SK-N-SH (cell line): ENCODE data around the gene NADK. TPM values are rescaled to one million over a fixed set of nuclear protein-coding genes. Genes with fewer than 3 reads are reported as not detected.

Experiments used
- CTCF ChIA-PET: fragments of 300-600, 350-600 bp; formaldehyde crosslinking; extraction: SDS; loops from one replicate; lab custom pipeline; 2021; lab: Yijun Ruan, JAX
- POLR2A ChIA-PET: fragments of 350-600 bp; sonication (Branson Sonifier 250); formaldehyde crosslinking; extraction: SDS; loops from one replicate; lab custom pipeline; 2020; ENCODE audit warnings: antibody characterized with exemption, inconsistent platforms; lab: Yijun Ruan, JAX
- DNase-seq: peaks from one replicate; pipeline ENCODE4 v3.0.0; 2012
- H2AFZ ChIP-seq: fragments of 200-600 bp; sonication (generic); 2 replicates; pipeline ENCODE4 v1.8.1; 2016; ENCODE audit warnings: antibody characterized with exemption, mild to moderate bottlenecking, low read depth
- H3F3A ChIP-seq: fragments of 200-600 bp; sonication (generic); replicated peaks from 2 replicates; pipeline ENCODE3; 2016; ENCODE audit warnings: antibody characterized with exemption, mild to moderate bottlenecking; ENCODE audit not compliant: insufficient read depth
- H3K27ac ChIP-seq, 2 experiments: fragments of 200-500 bp in 1 of 2; fragments of 200-600 bp in 1 of 2; sonication (Bioruptor generic) in 1 of 2; sonication (generic), shearing (Covaris generic) in 1 of 2; 2 replicates each; pipeline versions ENCODE4 v1.5.1 to v1.6.1; 2014 to 2016; ENCODE audit warnings: low read depth in 2 of 2, inconsistent platforms in 1 of 2, low read length in 1 of 2, mild to moderate bottlenecking in 1 of 2, mixed read lengths in 1 of 2
- H3K27me3 ChIP-seq: fragments of 200-600 bp; sonication (generic), shearing (Covaris generic); 2 replicates; pipeline ENCODE4 v1.6.1; 2016; ENCODE audit warnings: mixed run types; ENCODE audit not compliant: insufficient read depth
- H3K36me3 ChIP-seq, 2 experiments: fragments of 200-500 bp in 1 of 2; fragments of 200-600 bp in 1 of 2; sonication (Bioruptor generic) in 1 of 2; sonication (generic) in 1 of 2; replicated peaks in 1 of 2; 2 replicates each; pipeline versions ENCODE3 to v1.5.1; 2014 to 2016; ENCODE audit warnings: low read length in 1 of 2, mild to moderate bottlenecking in 1 of 2; ENCODE audit not compliant: insufficient read depth in 2 of 2, control insufficient read depth in 1 of 2
- H3K4me1 ChIP-seq, 2 experiments: fragments of 200-500 bp in 1 of 2; fragments of 200-600 bp in 1 of 2; sonication (Bioruptor generic) in 1 of 2; sonication (generic), shearing (Covaris generic) in 1 of 2; 2 replicates each; pipeline versions ENCODE4 v1.5.1 to v1.6.1; 2014 to 2016; ENCODE audit warnings: low read depth in 1 of 2, low read length in 1 of 2, mixed run types in 1 of 2; ENCODE audit not compliant: insufficient read depth in 2 of 2, control insufficient read depth in 1 of 2
- H3K4me2 ChIP-seq: fragments of 200-600 bp; sonication (generic), shearing (Covaris generic); 2 replicates; pipeline ENCODE4 v1.6.1; 2017; ENCODE audit warnings: mixed run types
- H3K4me3 ChIP-seq, 2 experiments: fragments of 200-500 bp in 1 of 2; fragments of 200-600 bp in 1 of 2; sonication (Bioruptor generic) in 1 of 2; sonication (generic), shearing (Covaris generic) in 1 of 2; 2 replicates each; pipeline versions ENCODE4 v1.5.1 to v1.8.1; 2014 to 2016; ENCODE audit warnings: low read depth in 2 of 2, inconsistent platforms in 1 of 2, low read length in 1 of 2, mild to moderate bottlenecking in 1 of 2, mixed read lengths in 1 of 2, moderate library complexity in 1 of 2
- H3K79me2 ChIP-seq: fragments of 200-600 bp; sonication (generic); 2 replicates; pipeline ENCODE4 v1.8.1; 2017; ENCODE audit warnings: mild to moderate bottlenecking; ENCODE audit not compliant: insufficient read depth
- H3K9ac ChIP-seq: fragments of 200-600 bp; sonication (generic); 2 replicates; pipeline ENCODE4 v1.6.1; 2017; ENCODE audit warnings: mixed run types
- H3K9me2 ChIP-seq: fragments of 200-600 bp; sonication (generic); 2 replicates; pipeline ENCODE4 v1.6.1; 2017; ENCODE audit warnings: mixed run types
- H3K9me3 ChIP-seq: fragments of 200-600 bp; sonication (generic); 2 replicates; pipeline ENCODE4 v1.6.1; 2017; ENCODE audit warnings: mixed run types, mild to moderate bottlenecking, moderate library complexity
- H4K20me1 ChIP-seq: fragments of 200-600 bp; sonication (generic); 2 replicates; pipeline ENCODE4 v1.6.1; 2017; ENCODE audit warnings: mild to moderate bottlenecking, mixed run types; ENCODE audit not compliant: insufficient read depth
- EP300 ChIP-seq, 2 experiments: IDR thresholded peaks; 2 replicates each; pipeline versions ENCODE4 v1.4.0 to v1.6.1; 2012; ENCODE audit warnings: borderline replicate concordance in 1 of 2, low read depth in 1 of 2, low read length in 1 of 2
- EZH2phosphoT487 ChIP-seq: fragments of 200-600 bp; sonication (generic); IDR thresholded peaks from 2 replicates; pipeline ENCODE4 v1.6.1; 2017; ENCODE audit warnings: low read depth, mixed run types, mild to moderate bottlenecking, antibody characterized with exemption, moderate library complexity, borderline replicate concordance
- FOSL2 ChIP-seq: IDR thresholded peaks from 2 replicates; pipeline ENCODE4 v1.4.0; 2012; ENCODE audit warnings: low read depth, mild to moderate bottlenecking, moderate library complexity, borderline replicate concordance
- FOXM1 ChIP-seq: IDR thresholded peaks from 2 replicates; pipeline ENCODE4 v1.4.0; 2012; ENCODE audit warnings: low read depth, mild to moderate bottlenecking
- GABPA ChIP-seq: IDR thresholded peaks from 2 replicates; pipeline ENCODE4 v1.4.0; 2012; ENCODE audit warnings: low read depth, mild to moderate bottlenecking
- JUND ChIP-seq: IDR thresholded peaks from 2 replicates; pipeline ENCODE4 v1.4.0; 2012
- RAD21 ChIP-seq: IDR thresholded peaks from 2 replicates; pipeline ENCODE4 v1.6.1; 2012; ENCODE audit warnings: mild to moderate bottlenecking, low read length
- RCOR1 ChIP-seq: fragments of 150-350 bp; IDR thresholded peaks from 2 replicates; pipeline ENCODE4 v1.6.1; 2017; ENCODE audit warnings: antibody characterized with exemption, low read length
- SIN3A ChIP-seq: IDR thresholded peaks from 2 replicates; pipeline ENCODE4 v1.6.1; 2012; ENCODE audit warnings: low read depth, mild to moderate bottlenecking, low read length, moderate library complexity, borderline replicate concordance
- TAF1 ChIP-seq: IDR thresholded peaks from 2 replicates; pipeline ENCODE4 v1.6.1; 2012; ENCODE audit warnings: low read depth, mild to moderate bottlenecking, low read length, moderate library complexity, borderline replicate concordance
- TCF12 ChIP-seq: IDR thresholded peaks from 2 replicates; pipeline ENCODE4 v1.4.0; 2012
- WGBS: methylation state at CpG from one replicate; pipeline ENCODE4 v1.1.6; 2017; ENCODE audit warnings: low lambda C conversion rate; 5-methylcytosine and 5-hydroxymethylcytosine counted together
- polyA plus RNA-seq, 3 experiments: library from polyadenylated mRNA; depleted of rRNA; stranded (reverse); fragments of >200 nt; gene quantifications; 2 replicates each; pipeline ENCODE4 v1.2.3, GENCODE V29; 2012
- TF ChIP-seq, protein P1 (sequence below): IDR thresholded peaks from 2 replicates; pipeline ENCODE4 v1.6.1; 2012; ENCODE audit warnings: mild to moderate bottlenecking, low read depth, low read length, moderate library complexity
- TF ChIP-seq, protein P2 (sequence below): fragments of 200-600 bp; sonication (generic); IDR thresholded peaks from 2 replicates; pipeline ENCODE4 v1.6.1; 2017; ENCODE audit warnings: antibody characterized with exemption, mild to moderate bottlenecking, moderate library complexity
- TF ChIP-seq, protein P3 (sequence below): fragments of 150-350 bp; IDR thresholded peaks from 2 replicates; pipeline ENCODE4 v1.6.1; 2016; ENCODE audit warnings: mild to moderate bottlenecking, low read depth, low read length
- TF ChIP-seq, protein P4 (sequence below): IDR thresholded peaks from 2 replicates; pipeline ENCODE4 v1.4.0; 2012; ENCODE audit warnings: low read depth, borderline replicate concordance
- TF ChIP-seq, protein P5 (sequence below): IDR thresholded peaks from 2 replicates; pipeline ENCODE4; 2012

The NADK gene
- polyA plus RNA-seq, 1 of the 3 experiments (the other 2 are of a cell fraction) = 70.4 TPM

DNA sequence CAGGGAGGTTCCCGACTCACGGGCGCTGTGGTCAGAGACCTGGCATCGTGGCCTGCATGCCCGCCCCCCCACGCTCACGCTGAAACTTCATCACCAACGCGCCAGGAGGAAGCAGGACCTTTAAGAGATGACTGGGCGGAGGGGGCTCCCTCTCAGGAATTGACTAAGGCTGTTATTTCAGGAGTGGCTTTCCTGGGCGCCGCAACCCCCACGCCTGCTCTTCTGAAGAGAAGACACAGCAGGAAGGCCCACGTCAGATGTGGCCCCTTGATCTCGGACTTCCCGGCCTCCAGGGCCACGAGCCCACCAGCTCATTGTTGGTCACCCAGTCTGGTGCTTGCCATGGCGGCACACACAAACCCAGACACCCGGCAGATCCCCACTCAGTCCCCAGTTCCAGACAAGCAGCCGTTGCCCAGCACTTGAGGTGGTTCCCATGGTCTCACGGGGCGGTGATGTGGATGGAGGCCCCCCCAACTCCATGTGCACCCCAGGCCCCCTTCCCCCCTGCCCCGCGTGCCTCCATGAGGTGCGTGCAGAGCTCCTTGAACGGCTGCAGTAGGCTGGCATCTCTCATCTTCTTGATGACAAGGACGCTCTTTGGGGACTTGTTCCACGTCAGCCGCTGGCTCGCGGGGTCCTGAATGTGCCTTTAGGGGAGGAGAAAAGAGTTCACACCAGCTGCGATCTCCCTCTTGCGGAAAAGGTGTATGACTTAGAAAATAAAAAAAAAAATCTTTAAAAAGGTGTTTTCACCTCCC, 21.4 kb downstream of the NADK start:
- no peak overlapping the region for H3K4me3 ChIP-seq
- no peak for TF ChIP-seq RCOR1
- TF ChIP-seq RAD21 = no peak
- TF ChIP-seq TCF12 = no peak
- TF ChIP-seq GABPA = no peak
- TF ChIP-seq EP300 (IDR thresholded peaks at IDR 0.05; ENCODE audit: borderline replicate concordance in 1 of 2, low read depth in 1 of 2, low read length in 1 of 2) = no peak
- TF ChIP-seq FOXM1 = no peak
- TF ChIP-seq SIN3A = no peak
- H3K27me3 ChIP-seq = no peaks in the 10 kb centered on the region
- H3K79me2 ChIP-seq = no peaks in the 10 kb centered on the region
- H3K9me2 ChIP-seq = no peaks in the 10 kb centered on the region
- peaks cover 0 to 4% of the 10 kb centered on the region in 2 experiments; a peak in 1 of 4 replicates for H3K4me1 ChIP-seq
- H3K27ac ChIP-seq = no peak overlapping the region
- H3K4me2 ChIP-seq = no peak overlapping the region
- H3K36me3 ChIP-seq = peaks cover 0 to 63% of the 10 kb centered on the region in 2 experiments
- no peak overlapping the region for H2AFZ ChIP-seq
- ChIA-PET CTCF (no interaction called here), POLR2A (no interaction called here)
- no peaks in the 10 kb centered on the region for H3F3A ChIP-seq
- DNase-seq = no peak
- H3K9ac ChIP-seq = no peak overlapping the region
- 95% methylated on average over 28 of the region's 33 CpGs for WGBS
- no peaks in the 10 kb centered on the region for H3K9me3 ChIP-seq
- H4K20me1 ChIP-seq = no peaks in the 10 kb centered on the region

DNA sequence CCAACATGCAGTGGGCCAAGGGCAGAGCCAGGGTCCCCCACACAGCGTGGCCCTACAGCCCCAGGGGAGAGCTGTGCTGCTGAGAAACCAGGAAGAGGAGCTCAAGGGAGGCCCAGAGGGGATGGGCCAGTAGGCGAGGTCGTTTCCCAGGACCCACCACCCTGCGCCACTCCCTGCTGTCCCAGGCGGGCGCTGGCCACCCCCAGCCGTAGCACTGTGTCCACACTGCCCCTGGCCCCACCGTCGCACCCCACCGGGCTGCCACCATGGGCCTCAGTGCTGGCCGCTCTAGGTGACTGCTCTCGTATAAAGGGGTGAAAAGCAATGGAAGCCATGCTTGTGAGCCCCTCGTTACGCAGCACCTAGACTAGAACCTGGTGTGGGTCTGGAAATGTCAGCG, 22.4 kb downstream of the NADK start:
- no peak overlapping the region for H3K9ac ChIP-seq
- POLR2A ChIA-PET = no interaction called here
- no peaks in the 10 kb centered on the region for H4K20me1 ChIP-seq
- no peaks in the 10 kb centered on the region for H3K79me2 ChIP-seq
- CTCF ChIA-PET = no interaction called here
- H3K9me3 ChIP-seq = no peaks in the 10 kb centered on the region
- TF ChIP-seq TAF1 (no peak), FOSL2 (no peak), RAD21 (no peak), RCOR1 (no peak), EP300 (IDR thresholded peaks at IDR 0.05; ENCODE audit: borderline replicate concordance in 1 of 2, low read depth in 1 of 2, low read length in 1 of 2) (no peak), EZH2phosphoT487 (no peak), SIN3A (no peak), JUND (no peak)
- TF ChIP-seq, protein P1, sequence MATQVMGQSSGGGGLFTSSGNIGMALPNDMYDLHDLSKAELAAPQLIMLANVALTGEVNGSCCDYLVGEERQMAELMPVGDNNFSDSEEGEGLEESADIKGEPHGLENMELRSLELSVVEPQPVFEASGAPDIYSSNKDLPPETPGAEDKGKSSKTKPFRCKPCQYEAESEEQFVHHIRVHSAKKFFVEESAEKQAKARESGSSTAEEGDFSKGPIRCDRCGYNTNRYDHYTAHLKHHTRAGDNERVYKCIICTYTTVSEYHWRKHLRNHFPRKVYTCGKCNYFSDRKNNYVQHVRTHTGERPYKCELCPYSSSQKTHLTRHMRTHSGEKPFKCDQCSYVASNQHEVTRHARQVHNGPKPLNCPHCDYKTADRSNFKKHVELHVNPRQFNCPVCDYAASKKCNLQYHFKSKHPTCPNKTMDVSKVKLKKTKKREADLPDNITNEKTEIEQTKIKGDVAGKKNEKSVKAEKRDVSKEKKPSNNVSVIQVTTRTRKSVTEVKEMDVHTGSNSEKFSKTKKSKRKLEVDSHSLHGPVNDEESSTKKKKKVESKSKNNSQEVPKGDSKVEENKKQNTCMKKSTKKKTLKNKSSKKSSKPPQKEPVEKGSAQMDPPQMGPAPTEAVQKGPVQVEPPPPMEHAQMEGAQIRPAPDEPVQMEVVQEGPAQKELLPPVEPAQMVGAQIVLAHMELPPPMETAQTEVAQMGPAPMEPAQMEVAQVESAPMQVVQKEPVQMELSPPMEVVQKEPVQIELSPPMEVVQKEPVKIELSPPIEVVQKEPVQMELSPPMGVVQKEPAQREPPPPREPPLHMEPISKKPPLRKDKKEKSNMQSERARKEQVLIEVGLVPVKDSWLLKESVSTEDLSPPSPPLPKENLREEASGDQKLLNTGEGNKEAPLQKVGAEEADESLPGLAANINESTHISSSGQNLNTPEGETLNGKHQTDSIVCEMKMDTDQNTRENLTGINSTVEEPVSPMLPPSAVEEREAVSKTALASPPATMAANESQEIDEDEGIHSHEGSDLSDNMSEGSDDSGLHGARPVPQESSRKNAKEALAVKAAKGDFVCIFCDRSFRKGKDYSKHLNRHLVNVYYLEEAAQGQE = no peak
- TF ChIP-seq, protein P2, sequence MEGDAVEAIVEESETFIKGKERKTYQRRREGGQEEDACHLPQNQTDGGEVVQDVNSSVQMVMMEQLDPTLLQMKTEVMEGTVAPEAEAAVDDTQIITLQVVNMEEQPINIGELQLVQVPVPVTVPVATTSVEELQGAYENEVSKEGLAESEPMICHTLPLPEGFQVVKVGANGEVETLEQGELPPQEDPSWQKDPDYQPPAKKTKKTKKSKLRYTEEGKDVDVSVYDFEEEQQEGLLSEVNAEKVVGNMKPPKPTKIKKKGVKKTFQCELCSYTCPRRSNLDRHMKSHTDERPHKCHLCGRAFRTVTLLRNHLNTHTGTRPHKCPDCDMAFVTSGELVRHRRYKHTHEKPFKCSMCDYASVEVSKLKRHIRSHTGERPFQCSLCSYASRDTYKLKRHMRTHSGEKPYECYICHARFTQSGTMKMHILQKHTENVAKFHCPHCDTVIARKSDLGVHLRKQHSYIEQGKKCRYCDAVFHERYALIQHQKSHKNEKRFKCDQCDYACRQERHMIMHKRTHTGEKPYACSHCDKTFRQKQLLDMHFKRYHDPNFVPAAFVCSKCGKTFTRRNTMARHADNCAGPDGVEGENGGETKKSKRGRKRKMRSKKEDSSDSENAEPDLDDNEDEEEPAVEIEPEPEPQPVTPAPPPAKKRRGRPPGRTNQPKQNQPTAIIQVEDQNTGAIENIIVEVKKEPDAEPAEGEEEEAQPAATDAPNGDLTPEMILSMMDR = no peak
- TF ChIP-seq, protein P3, sequence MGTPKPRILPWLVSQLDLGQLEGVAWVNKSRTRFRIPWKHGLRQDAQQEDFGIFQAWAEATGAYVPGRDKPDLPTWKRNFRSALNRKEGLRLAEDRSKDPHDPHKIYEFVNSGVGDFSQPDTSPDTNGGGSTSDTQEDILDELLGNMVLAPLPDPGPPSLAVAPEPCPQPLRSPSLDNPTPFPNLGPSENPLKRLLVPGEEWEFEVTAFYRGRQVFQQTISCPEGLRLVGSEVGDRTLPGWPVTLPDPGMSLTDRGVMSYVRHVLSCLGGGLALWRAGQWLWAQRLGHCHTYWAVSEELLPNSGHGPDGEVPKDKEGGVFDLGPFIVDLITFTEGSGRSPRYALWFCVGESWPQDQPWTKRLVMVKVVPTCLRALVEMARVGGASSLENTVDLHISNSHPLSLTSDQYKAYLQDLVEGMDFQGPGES = no peak
- TF ChIP-seq, protein P4, sequence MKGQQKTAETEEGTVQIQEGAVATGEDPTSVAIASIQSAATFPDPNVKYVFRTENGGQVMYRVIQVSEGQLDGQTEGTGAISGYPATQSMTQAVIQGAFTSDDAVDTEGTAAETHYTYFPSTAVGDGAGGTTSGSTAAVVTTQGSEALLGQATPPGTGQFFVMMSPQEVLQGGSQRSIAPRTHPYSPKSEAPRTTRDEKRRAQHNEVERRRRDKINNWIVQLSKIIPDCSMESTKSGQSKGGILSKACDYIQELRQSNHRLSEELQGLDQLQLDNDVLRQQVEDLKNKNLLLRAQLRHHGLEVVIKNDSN = no peak
- TF ChIP-seq, protein P5, sequence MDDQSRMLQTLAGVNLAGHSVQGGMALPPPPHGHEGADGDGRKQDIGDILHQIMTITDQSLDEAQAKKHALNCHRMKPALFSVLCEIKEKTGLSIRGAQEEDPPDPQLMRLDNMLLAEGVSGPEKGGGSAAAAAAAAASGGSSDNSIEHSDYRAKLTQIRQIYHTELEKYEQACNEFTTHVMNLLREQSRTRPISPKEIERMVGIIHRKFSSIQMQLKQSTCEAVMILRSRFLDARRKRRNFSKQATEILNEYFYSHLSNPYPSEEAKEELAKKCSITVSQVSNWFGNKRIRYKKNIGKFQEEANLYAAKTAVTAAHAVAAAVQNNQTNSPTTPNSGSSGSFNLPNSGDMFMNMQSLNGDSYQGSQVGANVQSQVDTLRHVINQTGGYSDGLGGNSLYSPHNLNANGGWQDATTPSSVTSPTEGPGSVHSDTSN = no peak
- H3K27ac ChIP-seq = no peak overlapping the region
- H3K9me2 ChIP-seq = no peaks in the 10 kb centered on the region
- no peaks in the 10 kb centered on the region for H3K27me3 ChIP-seq
- H3K36me3 ChIP-seq = peaks cover 0 to 57% of the 10 kb centered on the region in 2 experiments
- WGBS = 90% methylated on average over 15 of the region's 15 CpGs
- no peaks in the 10 kb centered on the region for H3F3A ChIP-seq
- peaks cover 0 to 4% of the 10 kb centered on the region in 2 experiments; a peak in 1 of 4 replicates for H3K4me1 ChIP-seq
- DNase-seq = no peak
- H2AFZ ChIP-seq = no peak overlapping the region
- no peak overlapping the region for H3K4me2 ChIP-seq
- no peak overlapping the region for H3K4me3 ChIP-seq
